ENCODE data around the gene ATP7A.

Gene ATP7A

GRCh38 chrX:77962068-77962902, 51.8 kb downstream of the ATP7A start:
- Histone ChIP-seq H3K4me2 (ENCODE audit: low read length) (no peak overlapping the region), H3K36me3 (ENCODE audit: control insufficient read depth, insufficient read depth, low read length) (no peaks in the 10 kb centered on the region), H3K27me3 (ENCODE audit: control insufficient read depth, insufficient read depth, low read length) (no peaks in the 10 kb centered on the region), H3K9me3 (ENCODE audit: control insufficient read depth, low read length) (no peaks in the 10 kb centered on the region), H3K79me2 (peaks cover 2% of the 10 kb centered on the region), H3K4me3 (ENCODE audit: low read depth, low read length) (no peak overlapping the region), H2AFZ (no peak overlapping the region), H3K4me1 (no peaks in the 10 kb centered on the region), H3K27ac (no peak overlapping the region), H3K9ac (no peak overlapping the region)
- TF ChIP-seq CTCF (IDR thresholded peaks at IDR 0.05): no peak

- Histone ChIP-seq H3K4me2 (ENCODE audit: low read length) (no peak overlapping the region), H3K36me3 (ENCODE audit: control insufficient read depth, insufficient read depth, low read length) (no peaks in the 10 kb centered on the region), H2AFZ (no peak overlapping the region), H3K79me2 (no peaks in the 10 kb centered on the region), H3K27ac (no peak overlapping the region), H3K9ac (no peak overlapping the region), H3K27me3 (ENCODE audit: control insufficient read depth, insufficient read depth, low read length) (no peaks in the 10 kb centered on the region), H3K9me3 (ENCODE audit: control insufficient read depth, low read length) (no peaks in the 10 kb centered on the region), H3K4me3 (ENCODE audit: low read depth, low read length) (no peak overlapping the region), H3K4me1 (no peaks in the 10 kb centered on the region)
- TF ChIP-seq CTCF (IDR thresholded peaks at IDR 0.05): no peak
Measured at GRCh38 chrX:77966361-77966760, 55.9 kb downstream of the ATP7A start.

- H3K27me3 ChIP-seq (ENCODE audit: control insufficient read depth, insufficient read depth, low read length): no peaks in the 10 kb centered on the region
- no peaks in the 10 kb centered on the region for H3K79me2 ChIP-seq
- no peak overlapping the region for H3K9ac ChIP-seq
- no peaks in the 10 kb centered on the region for H3K36me3 ChIP-seq (ENCODE audit: control insufficient read depth, insufficient read depth, low read length)
- H3K27ac ChIP-seq: no peak overlapping the region
- no peaks in the 10 kb centered on the region for H3K4me1 ChIP-seq
- no peak overlapping the region for H3K4me3 ChIP-seq (ENCODE audit: low read depth, low read length)
- TF ChIP-seq CTCF (IDR thresholded peaks at IDR 0.05): no peak
- H3K4me2 ChIP-seq (ENCODE audit: low read length): no peak overlapping the region
- no peaks in the 10 kb centered on the region for H3K9me3 ChIP-seq (ENCODE audit: control insufficient read depth, low read length)
- H2AFZ ChIP-seq: no peak overlapping the region
Measured at GRCh38 chrX:77967631-77968030, 57.1 kb downstream of the ATP7A start.

GRCh38 chrX:77969538-77969937, 59.0 kb downstream of the ATP7A start, which contains the start of gene PGAM4:
PGAM4 (minus strand) TSS chrX:77969638; CDS start chrX:77969638, 0 bp downstream.
- Histone ChIP-seq H3K36me3 (ENCODE audit: control insufficient read depth, insufficient read depth, low read length) (no peaks in the 10 kb centered on the region), H3K4me3 (ENCODE audit: low read depth, low read length) (no peak within 1 kb of the TSS), H3K27me3 (ENCODE audit: control insufficient read depth, insufficient read depth, low read length) (no peaks in the 10 kb centered on the region), H3K9ac (no peak within 1 kb of the TSS), H2AFZ (no peak within 1 kb of the TSS), H3K27ac (no peak within 1 kb of the TSS), H3K79me2 (no peaks in the 10 kb centered on the region), H3K9me3 (ENCODE audit: control insufficient read depth, low read length) (no peaks in the 10 kb centered on the region), H3K4me1 (no peaks in the 10 kb centered on the region), H3K4me2 (ENCODE audit: low read length) (no peak within 1 kb of the TSS)
- TF ChIP-seq CTCF (IDR thresholded peaks at IDR 0.05): no peak

- Histone ChIP-seq H2AFZ (no peak overlapping the region), H3K79me2 (no peaks in the 10 kb centered on the region), H3K27me3 (ENCODE audit: control insufficient read depth, insufficient read depth, low read length) (no peaks in the 10 kb centered on the region), H3K4me2 (ENCODE audit: low read length) (no peak overlapping the region), H3K4me1 (no peaks in the 10 kb centered on the region), H3K9me3 (ENCODE audit: control insufficient read depth, low read length) (no peaks in the 10 kb centered on the region), H3K9ac (no peak overlapping the region), H3K36me3 (ENCODE audit: control insufficient read depth, insufficient read depth, low read length) (no peaks in the 10 kb centered on the region), H3K4me3 (ENCODE audit: low read depth, low read length) (no peak overlapping the region), H3K27ac (no peak overlapping the region)
- TF ChIP-seq CTCF (IDR thresholded peaks at IDR 0.05): no peak
Measured at GRCh38 chrX:77975755-77976154, 65.3 kb downstream of the ATP7A start.
